GM12801 (cell line): Measurements from ENCODE around the gene MTFR2.

Experiments
- TF ChIP-seq, protein P1 (sequence below): IDR thresholded peaks from one replicate; pipeline ENCODE4 v1.5.1; 2011; ENCODE audit warnings: control low read depth; ENCODE audit not compliant: insufficient read length; ENCODE audit errors: extremely low read depth

The MTFR2 gene

GRCh38 chr6:136213853-136214252 lies 36.3 kb downstream of the MTFR2 start:
- TF ChIP-seq, protein P1, sequence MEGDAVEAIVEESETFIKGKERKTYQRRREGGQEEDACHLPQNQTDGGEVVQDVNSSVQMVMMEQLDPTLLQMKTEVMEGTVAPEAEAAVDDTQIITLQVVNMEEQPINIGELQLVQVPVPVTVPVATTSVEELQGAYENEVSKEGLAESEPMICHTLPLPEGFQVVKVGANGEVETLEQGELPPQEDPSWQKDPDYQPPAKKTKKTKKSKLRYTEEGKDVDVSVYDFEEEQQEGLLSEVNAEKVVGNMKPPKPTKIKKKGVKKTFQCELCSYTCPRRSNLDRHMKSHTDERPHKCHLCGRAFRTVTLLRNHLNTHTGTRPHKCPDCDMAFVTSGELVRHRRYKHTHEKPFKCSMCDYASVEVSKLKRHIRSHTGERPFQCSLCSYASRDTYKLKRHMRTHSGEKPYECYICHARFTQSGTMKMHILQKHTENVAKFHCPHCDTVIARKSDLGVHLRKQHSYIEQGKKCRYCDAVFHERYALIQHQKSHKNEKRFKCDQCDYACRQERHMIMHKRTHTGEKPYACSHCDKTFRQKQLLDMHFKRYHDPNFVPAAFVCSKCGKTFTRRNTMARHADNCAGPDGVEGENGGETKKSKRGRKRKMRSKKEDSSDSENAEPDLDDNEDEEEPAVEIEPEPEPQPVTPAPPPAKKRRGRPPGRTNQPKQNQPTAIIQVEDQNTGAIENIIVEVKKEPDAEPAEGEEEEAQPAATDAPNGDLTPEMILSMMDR, result no peak

GRCh38 chr6:136213012-136213539 lies 37.0 kb downstream of the MTFR2 start:
- TF ChIP-seq, protein P1, result no peak

- TF ChIP-seq, protein P1, result no peak
These were observed 37.5 kb downstream of the MTFR2 start for GRCh38 chr6:136212608-136213007.

- TF ChIP-seq, protein P1, result no peak
These were observed 39.5 kb downstream of the MTFR2 start for GRCh38 chr6:136210398-136211165.

DNA sequence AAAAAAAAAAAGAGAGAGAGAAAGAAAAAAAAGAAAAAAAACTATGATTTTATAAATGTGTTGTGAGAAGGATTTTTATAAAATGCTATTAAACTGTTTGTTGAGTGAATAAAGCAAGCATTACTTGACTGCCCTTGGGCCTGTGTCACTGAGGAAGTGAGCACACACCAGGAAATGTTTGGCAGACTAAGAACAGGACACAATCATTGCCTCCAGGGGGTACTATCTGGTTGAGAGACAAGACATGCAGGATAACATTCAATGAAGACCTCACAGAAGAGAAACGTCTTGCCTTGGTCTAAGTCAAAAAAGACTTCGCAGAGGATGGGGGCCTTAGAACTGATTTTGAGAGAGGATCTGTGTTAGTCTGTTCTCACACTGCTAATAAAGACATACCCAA lies 40.6 kb downstream of the MTFR2 start:
- TF ChIP-seq, protein P1, result no peak

DNA sequence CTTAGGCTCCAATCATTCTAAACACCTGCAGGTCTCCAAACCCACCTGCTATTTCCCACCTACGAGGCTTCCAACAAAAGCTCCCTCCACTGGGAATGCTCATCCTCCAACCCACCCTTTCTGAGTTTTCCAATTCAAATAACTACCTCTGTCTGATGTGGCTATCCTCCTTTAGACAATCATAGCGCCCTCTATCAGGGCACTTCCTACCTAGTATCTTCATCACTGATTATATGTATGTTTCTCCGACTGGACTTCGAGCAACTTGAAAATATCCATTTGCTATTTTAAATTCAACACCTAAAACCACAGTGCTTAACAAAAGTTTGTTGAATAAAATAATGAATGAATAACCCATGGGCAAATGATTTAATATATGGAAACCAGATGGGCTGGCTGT lies 41.3 kb downstream of the MTFR2 start:
- TF ChIP-seq, protein P1, result no peak

GRCh38 chr6:136201732-136202131 lies 48.4 kb downstream of the MTFR2 start:
- TF ChIP-seq, protein P1, result no peak
